RWPE1 (cell line): ENCODE results near the gene PEAK1.

Experiments used
- CTCF ChIA-PET: fragments of 350-600 bp; sonication (Branson Sonifier 250); formaldehyde crosslinking; extraction: SDS; loops from one replicate; lab custom pipeline; 2021; lab: Yijun Ruan, JAX
- POLR2A ChIA-PET: fragments of 400-600 bp; formaldehyde crosslinking; extraction: SDS; loops from one replicate; lab custom pipeline; 2020; ENCODE audit warnings: antibody characterized with exemption; ENCODE audit not compliant: low non-redundant PET; lab: Yijun Ruan, JAX
- DNase-seq: peaks from one replicate; pipeline ENCODE4 v3.0.0; 2012; ENCODE audit warnings: low spot score
- H3K27ac ChIP-seq: fragments of 450-650 bp; 2 replicates; pipeline ENCODE4 v1.5.1; 2017
- CTCF ChIP-seq: fragments of 450-650 bp; conservative IDR thresholded peaks from 2 replicates; pipeline ENCODE4 v1.5.1; 2017; ENCODE audit warnings: low read depth, mild to moderate bottlenecking

PEAK1 gene

GRCh38 chr15:77074350-77074749, 345.6 kb downstream of the PEAK1 start:
- DNase-seq = no peak
- TF ChIP-seq CTCF = no peak
- ChIA-PET CTCF (interaction anchor here (0.6 kb wide), 1 partner anchor 47 kb away, joined by 3 read pairs; no protein-coding TSS in a partner anchor), POLR2A (no interaction called here)
- no peak overlapping the region for H3K27ac ChIP-seq

GRCh38 chr15:77071305-77072223, 348.3 kb downstream of the PEAK1 start:
- POLR2A ChIA-PET = interaction anchor here (0.6 kb wide), 1 partner anchor 50 kb away, joined by 3 read pairs; no protein-coding TSS in a partner anchor
- H3K27ac ChIP-seq = peak overlapping the region; percentile 83
- no peak for DNase-seq
- CTCF ChIA-PET = interaction anchor here (0.5 to 0.6 kb wide), 2 partner anchors 26 to 1166 kb away, joined by 4 to 5 read pairs; no protein-coding TSS in a partner anchor
- no peak for TF ChIP-seq CTCF

GRCh38 chr15:77070495-77071304, 349.2 kb downstream of the PEAK1 start, which contains the start of gene TSPAN3:
Gene TSPAN3 (minus strand): TSS chr15:77071109. CDS start chr15:77070954, 155 bp downstream.
- DNase-seq = peak; percentile 96
- no peak for TF ChIP-seq CTCF
- ChIA-PET POLR2A (interaction anchor here (0.6 kb wide), 1 partner anchor 49 kb away, joined by 3 read pairs; no protein-coding TSS in a partner anchor), CTCF (interaction anchor here (0.5 to 0.6 kb wide), 2 partner anchors 27 to 1166 kb away, joined by 4 to 5 read pairs; no protein-coding TSS in a partner anchor)
- peak within 1 kb of the TSS; percentile 83 for H3K27ac ChIP-seq

GRCh38 chr15:77070180-77070494, 349.8 kb downstream of the PEAK1 start:
- DNase-seq = no peak
- ChIA-PET POLR2A (no interaction called here), CTCF (no interaction called here)
- H3K27ac ChIP-seq = peak overlapping the region; percentile 83
- TF ChIP-seq CTCF = no peak

- POLR2A ChIA-PET = no interaction called here
- H3K27ac ChIP-seq = no peak overlapping the region
- CTCF ChIA-PET = no interaction called here
- no peak for DNase-seq
- no peak for TF ChIP-seq CTCF
Observed at GRCh38 chr15:77069521-77070121, 350.3 kb downstream of the PEAK1 start.
